Lower leg skin (tissue), 4 donors: ENCODE results near the gene SUN1. TPM values are rescaled to one million over a fixed set of nuclear protein-coding genes. Genes with fewer than 3 reads are reported as not detected.

Experiments used
- DNase-seq, 2 donors: peaks; one replicate each; pipeline ENCODE4 v3.0.0-alpha.2; 2019; ENCODE audit warnings: low spot score in 2 of 2
- H3K4me3 ChIP-seq: fragments of 200-600 bp; sonication (generic); 2 replicates; pipeline ENCODE4 v1.5.1; 2017; ENCODE audit warnings: mild to moderate bottlenecking, low read depth; ENCODE audit not compliant: poor library complexity, severe bottlenecking
- CTCF ChIP-seq, 3 donors: fragments of 450-650 bp; IDR thresholded peaks; one replicate each; pipeline ENCODE4 v1.5.1; 2016; ENCODE audit warnings: antibody characterized with exemption in 3 of 3, mild to moderate bottlenecking in 3 of 3, moderate library complexity in 2 of 3
- POLR2A ChIP-seq, 2 donors: fragments of 450-650 bp; IDR thresholded peaks; one replicate each; pipeline ENCODE4 v1.6.1; 2016 to 2017; ENCODE audit warnings: antibody characterized with exemption in 2 of 2, mild to moderate bottlenecking in 1 of 2, moderate library complexity in 1 of 2
- WGBS, 2 donors: methylation state at CpG; one replicate each; pipeline ENCODE4 v1.1.5; 2018; 5-methylcytosine and 5-hydroxymethylcytosine counted together
- intact Hi-C: fragments of 100-400 bp; cut with DNase I; formaldehyde crosslinking; loops from one replicate; pipeline ENCODE4 v1.15.0; 2023; ENCODE audit warnings: low total_unique reads
- total RNA-seq, 4 donors: library from RNA; depleted of rRNA; stranded (reverse); fragments of >200 nt; gene quantifications; one replicate each; pipeline ENCODE4 v1.1.0, GENCODE V29; 2016

Gene SUN1
- total RNA-seq, 4 donors from 2014 or later: 265 to 429 (median 271) TPM

GRCh38 chr7:805261-805660 is 27.0 kb upstream of the SUN1 start:
- no peak for TF ChIP-seq POLR2A (IDR thresholded peaks at IDR 0.05)
- DNase-seq: peak in 1 of 2 donors; percentile 89
- intact Hi-C loops: no loop called here
- H3K4me3 ChIP-seq: no peak overlapping the region
- 54 to 67% methylated on average over 18 of the region's 18 CpGs for WGBS, 2 donors

GRCh38 chr7:815284-816216 is 16.7 kb upstream of the SUN1 start:
- TF ChIP-seq CTCF (IDR thresholded peaks at IDR 0.05): no peak
- no peak for TF ChIP-seq POLR2A (IDR thresholded peaks at IDR 0.05)
- WGBS, 2 donors: 16 to 23% methylated on average over 45 to 55 of the region's 56 CpGs
- DNase-seq: peak in 1 of 2 donors; percentile 90
- H3K4me3 ChIP-seq: peak overlapping the region; percentile 20
- intact Hi-C loops: no loop called here

GRCh38 chr7:816300-816750 is 16.0 kb upstream of the SUN1 start:
- peak overlapping the region; percentile 20 for H3K4me3 ChIP-seq
- DNase-seq: peak; percentile 97 to 100
- WGBS, 2 donors: 0% methylated on average over 2 of the region's 51 CpGs
- intact Hi-C loops: no loop called here
- TF ChIP-seq CTCF (IDR thresholded peaks at IDR 0.05): no peak

GRCh38 chr7:816751-817671 is 15.3 kb upstream of the SUN1 start:
- no peak for DNase-seq
- TF ChIP-seq POLR2A (IDR thresholded peaks at IDR 0.05): no peak
- TF ChIP-seq CTCF (IDR thresholded peaks at IDR 0.05): no peak
- intact Hi-C loops: no loop called here
- peak overlapping the region; percentile 92 for H3K4me3 ChIP-seq
- 0% methylated on average over 41 to 44 of the region's 88 CpGs for WGBS, 2 donors

GRCh38 chr7:818031-818699 is 14.1 kb upstream of the SUN1 start:
- no peak overlapping the region for H3K4me3 ChIP-seq
- no peak for DNase-seq
- intact Hi-C loops: no loop called here
- 59 to 73% methylated on average over 8 of the region's 8 CpGs for WGBS, 2 donors
- TF ChIP-seq POLR2A (IDR thresholded peaks at IDR 0.05) (no peak), CTCF (IDR thresholded peaks at IDR 0.05) (no peak)
